PFSK-1 (cell line): ENCODE results near the gene SPDYE18.
"Not testable (repeated sequence)": the region's sequence is repeated elsewhere in the genome, so short reads cannot be mapped to it uniquely, and the experiment has no call there.

Experiments used
- FOXP2 ChIP-seq: optimal IDR thresholded peaks from 2 replicates; pipeline ENCODE3; 2011; ENCODE audit warnings: borderline replicate concordance, control low read depth, inconsistent platforms; ENCODE audit not compliant: insufficient read depth; ENCODE audit errors: extremely low read length, extremely low read depth
- POLR2AphosphoS5 ChIP-seq: IDR thresholded peaks from 2 replicates; pipeline ENCODE4 v1.6.1; 2012; ENCODE audit warnings: low read depth, mild to moderate bottlenecking, control low read depth, low read length, moderate library complexity
- SIN3A ChIP-seq: IDR thresholded peaks from 2 replicates; pipeline ENCODE4 v1.6.1; 2012; ENCODE audit warnings: mild to moderate bottlenecking, low read length, moderate library complexity, borderline replicate concordance; ENCODE audit not compliant: insufficient read depth
- TAF1 ChIP-seq: IDR thresholded peaks from 2 replicates; pipeline ENCODE4 v1.6.1; 2012; ENCODE audit warnings: low read length, control low read depth, borderline replicate concordance; ENCODE audit not compliant: insufficient read depth
- TF ChIP-seq, protein P1 (sequence below), 2 experiments: IDR thresholded peaks; 2 replicates each; pipeline versions ENCODE4 v1.6.1 to v1.8.0; 2011 to 2012; ENCODE audit warnings: low read depth in 2 of 2, low read length in 2 of 2, control low read depth in 1 of 2, inconsistent platforms in 1 of 2, mild to moderate bottlenecking in 1 of 2, moderate library complexity in 1 of 2; ENCODE audit not compliant: insufficient read depth in 1 of 2

DNA sequence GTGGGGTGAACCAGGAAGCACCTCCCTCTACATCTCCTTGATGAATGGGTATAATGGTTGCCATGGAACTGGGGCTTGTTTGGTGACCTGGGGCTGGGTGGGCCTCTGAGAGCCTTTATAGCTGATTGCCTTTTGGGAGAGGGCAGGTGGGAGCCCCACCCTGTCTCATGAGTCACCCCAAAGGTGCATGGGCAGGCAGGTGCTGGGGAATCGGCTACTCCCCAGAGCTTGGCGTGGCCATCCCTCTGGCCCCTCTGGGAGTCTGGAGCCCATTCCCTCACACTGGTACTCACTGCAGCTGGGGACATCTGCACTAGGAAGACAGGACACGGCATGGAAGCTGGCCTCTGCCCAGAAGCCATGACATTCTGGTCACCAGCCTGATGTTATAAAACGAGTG, at the start of gene SPDYE18:
- TF ChIP-seq, protein P1, sequence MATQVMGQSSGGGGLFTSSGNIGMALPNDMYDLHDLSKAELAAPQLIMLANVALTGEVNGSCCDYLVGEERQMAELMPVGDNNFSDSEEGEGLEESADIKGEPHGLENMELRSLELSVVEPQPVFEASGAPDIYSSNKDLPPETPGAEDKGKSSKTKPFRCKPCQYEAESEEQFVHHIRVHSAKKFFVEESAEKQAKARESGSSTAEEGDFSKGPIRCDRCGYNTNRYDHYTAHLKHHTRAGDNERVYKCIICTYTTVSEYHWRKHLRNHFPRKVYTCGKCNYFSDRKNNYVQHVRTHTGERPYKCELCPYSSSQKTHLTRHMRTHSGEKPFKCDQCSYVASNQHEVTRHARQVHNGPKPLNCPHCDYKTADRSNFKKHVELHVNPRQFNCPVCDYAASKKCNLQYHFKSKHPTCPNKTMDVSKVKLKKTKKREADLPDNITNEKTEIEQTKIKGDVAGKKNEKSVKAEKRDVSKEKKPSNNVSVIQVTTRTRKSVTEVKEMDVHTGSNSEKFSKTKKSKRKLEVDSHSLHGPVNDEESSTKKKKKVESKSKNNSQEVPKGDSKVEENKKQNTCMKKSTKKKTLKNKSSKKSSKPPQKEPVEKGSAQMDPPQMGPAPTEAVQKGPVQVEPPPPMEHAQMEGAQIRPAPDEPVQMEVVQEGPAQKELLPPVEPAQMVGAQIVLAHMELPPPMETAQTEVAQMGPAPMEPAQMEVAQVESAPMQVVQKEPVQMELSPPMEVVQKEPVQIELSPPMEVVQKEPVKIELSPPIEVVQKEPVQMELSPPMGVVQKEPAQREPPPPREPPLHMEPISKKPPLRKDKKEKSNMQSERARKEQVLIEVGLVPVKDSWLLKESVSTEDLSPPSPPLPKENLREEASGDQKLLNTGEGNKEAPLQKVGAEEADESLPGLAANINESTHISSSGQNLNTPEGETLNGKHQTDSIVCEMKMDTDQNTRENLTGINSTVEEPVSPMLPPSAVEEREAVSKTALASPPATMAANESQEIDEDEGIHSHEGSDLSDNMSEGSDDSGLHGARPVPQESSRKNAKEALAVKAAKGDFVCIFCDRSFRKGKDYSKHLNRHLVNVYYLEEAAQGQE (IDR thresholded peaks at IDR 0.05; ENCODE audit: insufficient read depth in 1 of 2, low read depth in 2 of 2, low read length in 2 of 2), result not testable (repeated sequence)
- TF ChIP-seq SIN3A, POLR2AphosphoS5, TAF1, FOXP2: not testable (repeated sequence)
